Vagina (tissue), 2 donors: ENCODE data around the gene EPHA1. TPM values are rescaled to one million over a fixed set of nuclear protein-coding genes. Genes with fewer than 3 reads are reported as not detected.
"Not testable (repeated sequence)": the region's sequence is repeated elsewhere in the genome, so short reads cannot be mapped to it uniquely, and the experiment has no call there.

Source experiments
- DNase-seq, 2 donors: peaks; one replicate each; pipeline ENCODE4 v3.0.0-alpha.2; 2017; ENCODE audit errors: extremely low spot score in 2 of 2
- H3K27ac ChIP-seq: fragments of 200-600 bp; sonication (generic); one replicate; pipeline ENCODE4 v1.5.1; 2019
- H3K27me3 ChIP-seq: fragments of 200-600 bp; sonication (generic); one replicate; pipeline ENCODE4 v1.5.1; 2019
- H3K36me3 ChIP-seq, 2 donors: fragments of 200-600 bp; sonication (generic); one replicate each; pipeline ENCODE4 v1.5.1; 2017 to 2019
- H3K4me1 ChIP-seq: fragments of 200-600 bp; sonication (generic); one replicate; pipeline ENCODE4 v1.5.1; 2019
- H3K4me3 ChIP-seq, 2 donors: fragments of 200-600 bp; sonication (generic); 1 replicate in 1 of 2; 2 replicates in 1 of 2; pipeline ENCODE4 v1.5.1; 2016 to 2019
- H3K9me3 ChIP-seq: fragments of 200-600 bp; sonication (generic); one replicate; pipeline ENCODE4 v1.5.1; 2019
- CTCF ChIP-seq, 3 experiments: fragments of 450-650 bp in 2 of 3; fragments of 200-600 bp in 1 of 3; sonication (generic) in 1 of 3; IDR thresholded peaks; one replicate each; pipeline ENCODE4 v1.5.1; 2017 to 2019; ENCODE audit warnings: antibody characterized with exemption in 3 of 3, mild to moderate bottlenecking in 2 of 3, moderate library complexity in 2 of 3
- POLR2A ChIP-seq, 2 donors: fragments of 450-650 bp; IDR thresholded peaks; one replicate each; pipeline ENCODE4 v1.6.1; 2017; ENCODE audit warnings: antibody characterized with exemption in 2 of 2, mild to moderate bottlenecking in 2 of 2, moderate library complexity in 2 of 2
- POLR2AphosphoS5 ChIP-seq, 2 donors: sonication (generic); formaldehyde crosslinking; IDR thresholded peaks; one replicate each; pipeline ENCODE4 v1.9.0; 2017; ENCODE audit warnings: antibody characterized with exemption in 2 of 2, mild to moderate bottlenecking in 2 of 2, low read depth in 1 of 2; ENCODE audit not compliant: insufficient read depth in 1 of 2
- intact Hi-C: fragments of 100-400 bp; cut with DNase I; formaldehyde crosslinking; loops from one replicate; pipeline ENCODE4 v1.15.1; 2023
- total RNA-seq: library from RNA; depleted of rRNA; stranded (reverse); fragments of >200 nt; gene quantifications from one replicate; pipeline ENCODE4 v1.2.3, GENCODE V29; 2016

The EPHA1 gene
- total RNA-seq, 1 donor from 2014 or later, result 51.3 TPM

GRCh38 chr7:143410521-143411004 lies 1.9 kb upstream of the EPHA1 start:
- intact Hi-C loops, result loop anchor here (10.0 kb wide), 2 partner anchors 46 to 166 kb away; partner anchors contain the start of gene FAM131B
- Histone ChIP-seq H3K27me3 (no peaks in the 10 kb centered on the region), H3K4me3 (no peak overlapping the region), H3K4me1 (peaks cover 54% of the 10 kb centered on the region), H3K27ac (peak overlapping the region; percentile 45), H3K36me3 (no peaks in the 10 kb centered on the region), H3K9me3 (no peaks in the 10 kb centered on the region)
- TF ChIP-seq POLR2AphosphoS5 (IDR thresholded peaks at IDR 0.05; ENCODE audit: insufficient read depth in 1 of 2, low read depth in 1 of 2) (peak in 1 of 2 donors; percentile 18), POLR2A (IDR thresholded peaks at IDR 0.05) (no peak)
- no peak for DNase-seq

- TF ChIP-seq CTCF (IDR thresholded peaks at IDR 0.05), result no peak
- TF ChIP-seq POLR2AphosphoS5 (IDR thresholded peaks at IDR 0.05; ENCODE audit: insufficient read depth in 1 of 2, low read depth in 1 of 2), result no peak
- no peak for TF ChIP-seq POLR2A (IDR thresholded peaks at IDR 0.05)
- Histone ChIP-seq H3K27ac (peak overlapping the region; percentile 56), H3K36me3 (no peaks in the 10 kb centered on the region), H3K4me1 (peaks cover 54% of the 10 kb centered on the region), H3K27me3 (no peaks in the 10 kb centered on the region), H3K9me3 (no peaks in the 10 kb centered on the region), H3K4me3 (peak overlapping the region; percentile 40 to 50)
- intact Hi-C loops, result no loop called here
- DNase-seq, result no peak
Measured at GRCh38 chr7:143408252-143408685, 387 bp downstream of the EPHA1 start.

- intact Hi-C loops, result no loop called here
- Histone ChIP-seq H3K9me3 (no peaks in the 10 kb centered on the region), H3K27me3 (no peaks in the 10 kb centered on the region), H3K4me3 (peak overlapping the region; percentile 40 to 50), H3K4me1 (peaks cover 54% of the 10 kb centered on the region), H3K36me3 (no peaks in the 10 kb centered on the region), H3K27ac (peak overlapping the region; percentile 56)
- no peak for TF ChIP-seq POLR2A (IDR thresholded peaks at IDR 0.05)
- no peak for TF ChIP-seq CTCF (IDR thresholded peaks at IDR 0.05)
- no peak for TF ChIP-seq POLR2AphosphoS5 (IDR thresholded peaks at IDR 0.05; ENCODE audit: insufficient read depth in 1 of 2, low read depth in 1 of 2)
- peak in 1 of 2 donors; percentile 90 for DNase-seq
Measured at GRCh38 chr7:143407287-143408251, 1.1 kb downstream of the EPHA1 start.

- no peak for TF ChIP-seq POLR2A (IDR thresholded peaks at IDR 0.05)
- TF ChIP-seq POLR2AphosphoS5 (IDR thresholded peaks at IDR 0.05; ENCODE audit: insufficient read depth in 1 of 2, low read depth in 1 of 2), result no peak
- TF ChIP-seq CTCF (IDR thresholded peaks at IDR 0.05), result no peak
- Histone ChIP-seq H3K9me3 (no peaks in the 10 kb centered on the region), H3K4me3 (no peak overlapping the region), H3K27ac (no peak overlapping the region), H3K4me1 (peaks cover 40% of the 10 kb centered on the region), H3K27me3 (no peaks in the 10 kb centered on the region), H3K36me3 (no peaks in the 10 kb centered on the region)
- no peak for DNase-seq
- intact Hi-C loops, result no loop called here
Measured at GRCh38 chr7:143406002-143406357, 2.7 kb downstream of the EPHA1 start.

- Histone ChIP-seq H3K4me3 (no peak overlapping the region), H3K9me3 (no peaks in the 10 kb centered on the region), H3K27me3 (no peaks in the 10 kb centered on the region), H3K36me3 (no peaks in the 10 kb centered on the region), H3K4me1 (peaks cover 34% of the 10 kb centered on the region), H3K27ac (no peak overlapping the region)
- TF ChIP-seq POLR2AphosphoS5 (IDR thresholded peaks at IDR 0.05; ENCODE audit: insufficient read depth in 1 of 2, low read depth in 1 of 2), result no peak
- intact Hi-C loops, result no loop called here
- DNase-seq, result no peak
Measured at GRCh38 chr7:143405173-143406001, 3.3 kb downstream of the EPHA1 start.

- DNase-seq, H3K27me3 ChIP-seq, H3K36me3 ChIP-seq, H3K4me3 ChIP-seq, intact Hi-C loops, H3K9me3 ChIP-seq, H3K4me1 ChIP-seq, H3K27ac ChIP-seq: not testable (repeated sequence)
Measured at GRCh38 chr7:143402233-143402632, 6.4 kb downstream of the EPHA1 start.
